OCI-LY3 (cell line): ENCODE results near the gene SMYD3.

Experiments used
- EZH2phosphoT487 ChIP-seq: fragments of 200-600 bp; shearing (Covaris generic); IDR thresholded peaks from 2 replicates; pipeline ENCODE4 v1.6.1; 2018; ENCODE audit warnings: antibody characterized with exemption, mixed run types, low read depth
- TF ChIP-seq, protein P1 (sequence below): fragments of 200-600, 300-600 bp; sonication (generic); IDR thresholded peaks from 2 replicates; pipeline ENCODE4 v1.5.1; 2014; ENCODE audit warnings: antibody characterized with exemption, low read length, low read depth

DNA sequence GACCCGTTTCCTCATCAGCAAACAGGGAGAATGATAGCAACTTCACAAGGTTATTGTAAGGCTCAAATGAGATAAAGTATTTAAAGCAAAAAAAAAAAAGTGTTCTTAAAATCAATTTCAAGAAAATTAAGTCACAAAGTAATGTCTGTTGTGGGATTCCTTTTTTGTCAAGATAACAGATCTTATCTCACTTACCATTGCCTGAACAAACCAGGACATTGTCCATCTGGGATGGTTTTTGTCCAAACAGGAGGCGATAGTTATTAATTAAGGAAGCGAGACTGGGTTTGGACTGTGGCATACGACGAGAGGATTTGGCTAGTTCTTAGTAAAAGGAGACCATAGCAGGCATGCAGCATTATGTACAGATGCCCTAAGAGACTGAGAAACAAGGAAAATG is 458.4 kb downstream of the SMYD3 start:
- TF ChIP-seq, protein P1, sequence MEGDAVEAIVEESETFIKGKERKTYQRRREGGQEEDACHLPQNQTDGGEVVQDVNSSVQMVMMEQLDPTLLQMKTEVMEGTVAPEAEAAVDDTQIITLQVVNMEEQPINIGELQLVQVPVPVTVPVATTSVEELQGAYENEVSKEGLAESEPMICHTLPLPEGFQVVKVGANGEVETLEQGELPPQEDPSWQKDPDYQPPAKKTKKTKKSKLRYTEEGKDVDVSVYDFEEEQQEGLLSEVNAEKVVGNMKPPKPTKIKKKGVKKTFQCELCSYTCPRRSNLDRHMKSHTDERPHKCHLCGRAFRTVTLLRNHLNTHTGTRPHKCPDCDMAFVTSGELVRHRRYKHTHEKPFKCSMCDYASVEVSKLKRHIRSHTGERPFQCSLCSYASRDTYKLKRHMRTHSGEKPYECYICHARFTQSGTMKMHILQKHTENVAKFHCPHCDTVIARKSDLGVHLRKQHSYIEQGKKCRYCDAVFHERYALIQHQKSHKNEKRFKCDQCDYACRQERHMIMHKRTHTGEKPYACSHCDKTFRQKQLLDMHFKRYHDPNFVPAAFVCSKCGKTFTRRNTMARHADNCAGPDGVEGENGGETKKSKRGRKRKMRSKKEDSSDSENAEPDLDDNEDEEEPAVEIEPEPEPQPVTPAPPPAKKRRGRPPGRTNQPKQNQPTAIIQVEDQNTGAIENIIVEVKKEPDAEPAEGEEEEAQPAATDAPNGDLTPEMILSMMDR: no peak
- no peak for TF ChIP-seq EZH2phosphoT487
